Type B pancreatic cell (in vitro differentiated cells): ENCODE data around the gene HIP1R. TPM values are rescaled to one million over a fixed set of nuclear protein-coding genes. Genes with fewer than 3 reads are reported as not detected.
A peak's percentile ranks its signal among the peaks of the same experiment; 100 is the strongest.

Experiments
- DNase-seq: peaks from one replicate; pipeline ENCODE4 v3.0.0; 2021; ENCODE audit warnings: mixed read lengths; ENCODE audit not compliant: unreplicated experiment; ENCODE audit errors: extremely low spot score
- H3K27ac Mint-ChIP-seq: 2 replicates; pipeline ENCODE4 v1.8.0; 2021; ENCODE audit warnings: mild to moderate bottlenecking, mixed read lengths
- H3K27me3 Mint-ChIP-seq: 2 replicates; pipeline ENCODE4 v1.8.0; 2021; ENCODE audit warnings: mixed read lengths
- H3K36me3 Mint-ChIP-seq: 2 replicates; pipeline ENCODE4 v1.8.0; 2021; ENCODE audit warnings: mixed read lengths
- H3K4me1 Mint-ChIP-seq: one replicate; pipeline ENCODE4 v1.8.0; 2021; ENCODE audit warnings: mixed read lengths; ENCODE audit not compliant: unreplicated experiment
- H3K4me3 Mint-ChIP-seq: 2 replicates; pipeline ENCODE4 v1.8.0; 2021; ENCODE audit warnings: mild to moderate bottlenecking, mixed read lengths
- H3K9me3 Mint-ChIP-seq: 2 replicates; pipeline ENCODE4 v1.8.0; 2021; ENCODE audit warnings: mixed read lengths
- CTCF ChIP-seq: fragments of 200-600 bp; sonication (generic); conservative IDR thresholded peaks from 2 replicates; pipeline ENCODE4 v1.5.0; 2021; ENCODE audit warnings: antibody characterized with exemption, mild to moderate bottlenecking
- total RNA-seq: library from RNA; stranded (reverse); gene quantifications from 2 replicates; pipeline ENCODE4 v1.2.1, GENCODE V29; 2021; ENCODE audit warnings: low replicate concordance

The HIP1R gene
- total RNA-seq, 1 donor from 2014 or later: 45.5 TPM

DNA sequence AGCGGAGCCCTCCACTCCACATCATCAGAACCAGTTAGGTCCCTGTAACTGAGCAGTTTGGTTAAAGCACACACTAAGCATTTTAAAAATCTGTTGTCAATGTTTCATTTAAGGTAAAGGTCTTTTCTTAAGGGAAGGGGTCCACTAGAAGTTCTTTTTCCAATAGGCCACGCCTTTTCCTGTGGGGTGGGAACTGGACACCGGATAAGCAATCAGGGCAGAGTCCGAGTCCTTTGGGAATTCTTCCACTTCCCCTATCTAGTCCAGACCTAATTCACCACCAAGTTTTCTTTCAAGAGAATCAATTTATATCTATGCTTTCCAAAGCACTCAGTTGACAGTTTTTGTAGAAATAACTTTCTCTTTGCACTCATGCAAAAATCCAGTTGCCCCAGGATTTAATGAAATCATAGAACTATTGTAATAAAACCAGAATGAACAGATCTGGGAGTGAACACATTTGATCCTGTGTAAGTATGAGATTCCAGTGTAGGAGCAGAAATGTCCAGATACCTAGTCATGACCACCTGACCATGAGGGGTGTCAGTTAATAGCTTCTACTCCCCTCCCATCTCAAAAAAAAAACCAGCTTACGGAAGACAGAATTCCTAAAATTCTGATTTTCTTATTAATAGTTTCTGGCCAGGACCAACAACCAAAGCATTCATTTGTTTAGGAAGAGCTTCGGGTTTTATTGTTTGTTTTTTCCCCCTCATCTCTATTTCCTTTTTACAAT lies 49.0 kb downstream of the HIP1R start:
- Mint-ChIP-seq H3K9me3 (no peaks in the 10 kb centered on the region), H3K27me3 (no peaks in the 10 kb centered on the region), H3K36me3 (peaks cover 9% of the 10 kb centered on the region), H3K4me1 (peaks cover 59% of the 10 kb centered on the region), H3K27ac (no peak overlapping the region), H3K4me3 (no peak overlapping the region)
- no peak for DNase-seq
- no peak for TF ChIP-seq CTCF

DNA sequence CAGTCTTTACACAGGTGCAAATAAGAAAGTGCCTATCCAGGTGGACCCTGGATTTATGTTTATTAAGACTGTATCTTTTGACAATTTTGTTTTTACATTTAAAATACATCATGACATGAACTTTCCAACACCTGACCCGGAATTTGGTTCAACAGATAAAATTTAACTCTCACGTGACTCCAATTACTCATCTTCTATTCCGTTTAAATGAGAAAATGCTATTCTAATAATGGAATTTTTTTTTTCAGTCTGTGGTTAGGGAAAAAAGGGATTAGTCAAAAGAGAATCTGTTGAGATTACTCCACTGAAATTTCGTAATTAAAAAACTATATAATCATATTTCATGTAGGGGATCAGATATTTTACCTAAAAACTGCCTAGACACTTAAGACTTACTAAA lies 49.6 kb downstream of the HIP1R start:
- Mint-ChIP-seq H3K9me3 (no peaks in the 10 kb centered on the region), H3K36me3 (peaks cover 9% of the 10 kb centered on the region), H3K27me3 (no peaks in the 10 kb centered on the region), H3K4me3 (no peak overlapping the region), H3K4me1 (peaks cover 53% of the 10 kb centered on the region), H3K27ac (no peak overlapping the region)
- no peak for DNase-seq
- TF ChIP-seq CTCF: no peak

GRCh38 chr12:122886161-122886560 lies 50.9 kb downstream of the HIP1R start:
- no peak for DNase-seq
- H3K9me3 Mint-ChIP-seq: no peaks in the 10 kb centered on the region
- no peaks in the 10 kb centered on the region for H3K27me3 Mint-ChIP-seq
- H3K27ac Mint-ChIP-seq: peak overlapping the region; percentile 27
- no peak for TF ChIP-seq CTCF
- H3K4me3 Mint-ChIP-seq: no peak overlapping the region
- peaks cover 46% of the 10 kb centered on the region for H3K4me1 Mint-ChIP-seq
- H3K36me3 Mint-ChIP-seq: peaks cover 9% of the 10 kb centered on the region

DNA sequence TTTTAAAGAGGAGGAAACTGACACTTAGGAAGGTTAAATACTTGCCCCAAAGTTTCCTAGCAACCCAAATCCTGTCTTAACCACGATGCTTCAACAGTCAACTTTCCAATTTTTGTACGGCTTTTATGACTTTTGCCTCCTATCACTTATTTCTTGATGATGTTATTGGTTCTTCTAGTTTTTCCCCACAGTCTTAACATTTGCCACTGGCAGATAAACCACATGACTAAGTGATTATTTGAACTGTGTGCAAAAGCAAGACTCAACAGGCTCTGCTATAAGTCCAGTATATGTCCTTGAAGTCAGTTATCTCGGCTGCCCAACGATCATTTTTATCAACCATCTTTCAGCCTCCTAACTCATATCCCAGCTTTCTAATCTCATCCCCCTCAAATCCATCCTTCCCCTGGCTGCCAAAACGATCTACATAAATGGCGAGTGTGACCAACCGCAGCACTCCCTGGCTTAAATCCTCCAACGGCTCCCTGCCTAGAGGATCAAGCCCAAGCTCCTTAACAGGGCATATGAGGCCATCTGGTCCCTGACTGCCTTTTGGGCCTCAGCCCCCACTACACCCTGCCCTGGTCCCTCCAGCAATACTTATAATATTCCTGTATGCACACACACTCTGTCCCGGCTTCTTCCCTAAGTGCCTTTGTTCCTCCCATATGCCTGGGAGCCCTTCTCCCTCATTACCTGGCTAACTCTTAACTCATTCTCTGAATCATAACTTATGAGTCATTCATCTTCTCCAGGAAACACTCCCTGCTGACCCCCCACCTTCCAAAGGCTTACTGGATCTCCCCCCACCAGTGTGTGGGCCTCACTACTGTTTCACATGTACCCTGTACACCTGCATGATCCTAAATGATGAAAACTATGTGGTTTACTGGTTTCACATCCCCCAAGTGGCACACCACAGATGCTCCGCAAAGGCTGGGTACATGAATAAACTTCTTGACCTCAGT lies 51.9 kb downstream of the HIP1R start:
- Mint-ChIP-seq H3K27ac (peak overlapping the region; percentile 99), H3K4me3 (peak overlapping the region; percentile 50), H3K27me3 (no peaks in the 10 kb centered on the region), H3K9me3 (no peaks in the 10 kb centered on the region), H3K4me1 (peaks cover 51% of the 10 kb centered on the region), H3K36me3 (peaks cover 9% of the 10 kb centered on the region)
- no peak for TF ChIP-seq CTCF
- no peak for DNase-seq

- Mint-ChIP-seq H3K27ac (peak overlapping the region; percentile 99), H3K36me3 (peaks cover 13% of the 10 kb centered on the region), H3K27me3 (no peaks in the 10 kb centered on the region), H3K4me3 (peak overlapping the region; percentile 80), H3K9me3 (no peaks in the 10 kb centered on the region), H3K4me1 (peaks cover 56% of the 10 kb centered on the region)
- TF ChIP-seq CTCF: no peak
- no peak for DNase-seq
Measured at GRCh38 chr12:122887819-122888212, 52.6 kb downstream of the HIP1R start.
